Stimulated activated CD8-positive, alpha-beta memory T cell treated with anti-CD3 and anti-CD28 coated beads, Interleukin-12 subunit alpha, Interleukin-12 subunit beta, amount 100 ng/mL, for 1 hour (primary cell): ENCODE measurements around the gene CRACR2A.

Experiments
- DNase-seq: peaks from one replicate; pipeline ENCODE4 v3.0.0-alpha.2; 2020; ENCODE audit warnings: low read depth

The CRACR2A gene

DNA sequence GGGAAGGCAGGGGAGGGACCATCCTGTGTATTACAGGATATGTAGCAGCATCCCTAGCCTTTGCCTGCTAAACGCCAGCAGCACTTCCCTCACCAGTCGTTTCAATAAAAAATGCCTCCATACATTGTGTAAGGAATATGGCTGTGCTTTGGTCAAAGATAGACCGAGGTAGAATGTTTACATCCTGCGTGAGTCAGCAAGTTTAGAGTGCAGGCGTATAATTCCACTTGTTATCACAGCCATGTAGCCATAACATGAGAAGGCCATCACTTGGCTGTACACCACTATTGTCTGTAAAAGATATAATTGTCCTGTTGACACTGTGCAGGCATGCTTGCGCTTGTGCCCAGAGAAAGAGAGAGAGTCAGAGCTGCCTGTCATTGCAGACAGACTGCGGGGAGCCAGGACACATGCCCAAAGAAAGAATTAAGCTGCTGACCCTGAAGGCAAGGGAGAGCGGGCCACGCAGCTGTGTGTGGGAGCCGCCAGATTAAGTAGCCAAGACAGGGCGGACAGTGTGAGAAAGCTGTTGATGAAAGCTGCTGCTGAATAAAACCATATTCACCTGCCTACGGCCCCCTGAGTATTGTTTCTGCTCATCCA, 68.4 kb downstream of the CRACR2A start:
- DNase-seq, result no peak

DNA sequence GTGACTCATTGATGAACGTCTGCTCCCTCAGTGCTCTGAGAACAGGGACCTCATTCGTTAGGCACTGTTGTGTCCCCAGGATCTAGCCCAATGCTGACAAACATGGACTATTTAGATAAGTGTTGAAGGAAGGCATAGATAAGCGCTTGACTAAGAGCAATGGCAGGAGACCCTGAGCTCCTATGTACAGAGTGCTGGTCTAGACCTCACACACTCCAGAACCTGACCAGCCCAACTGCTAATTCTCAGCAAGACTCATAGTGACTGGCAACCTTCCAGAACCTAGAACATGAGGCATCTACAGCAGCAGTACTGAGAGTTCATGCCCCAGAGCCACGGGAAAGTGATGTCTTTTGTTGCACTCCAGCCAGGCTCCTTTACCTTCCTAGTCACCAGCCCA, 69.2 kb downstream of the CRACR2A start:
- DNase-seq, result no peak

DNA sequence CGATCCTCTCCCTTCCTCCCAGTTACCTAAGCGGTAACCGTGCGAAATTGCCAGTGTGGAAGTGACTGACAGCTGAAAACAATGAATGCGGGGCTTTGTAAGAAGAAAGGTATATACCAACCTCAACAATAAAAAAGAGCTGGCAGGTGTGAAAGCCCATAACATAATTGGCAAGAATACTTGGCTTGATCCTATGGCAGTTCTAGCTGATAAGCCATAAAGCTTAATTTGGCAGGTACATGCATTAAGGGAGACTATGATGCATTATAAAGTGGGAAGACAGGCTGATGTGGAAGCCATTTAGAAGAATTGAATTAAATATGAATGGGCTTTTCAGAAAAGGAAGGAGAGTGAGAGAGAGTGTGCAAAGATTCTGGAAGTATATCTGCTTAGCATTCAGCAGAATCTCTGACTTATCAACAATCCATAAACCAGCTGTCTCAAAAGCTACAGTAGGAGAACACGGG, 71.3 kb downstream of the CRACR2A start:
- no peak for DNase-seq

GRCh38 chr12:3680919-3681594, 71.9 kb downstream of the CRACR2A start:
- no peak for DNase-seq

- DNase-seq, result no peak
These were observed 73.1 kb downstream of the CRACR2A start for GRCh38 chr12:3679831-3680230.

- no peak for DNase-seq
These were observed 75.3 kb downstream of the CRACR2A start for GRCh38 chr12:3677609-3678008.

DNA sequence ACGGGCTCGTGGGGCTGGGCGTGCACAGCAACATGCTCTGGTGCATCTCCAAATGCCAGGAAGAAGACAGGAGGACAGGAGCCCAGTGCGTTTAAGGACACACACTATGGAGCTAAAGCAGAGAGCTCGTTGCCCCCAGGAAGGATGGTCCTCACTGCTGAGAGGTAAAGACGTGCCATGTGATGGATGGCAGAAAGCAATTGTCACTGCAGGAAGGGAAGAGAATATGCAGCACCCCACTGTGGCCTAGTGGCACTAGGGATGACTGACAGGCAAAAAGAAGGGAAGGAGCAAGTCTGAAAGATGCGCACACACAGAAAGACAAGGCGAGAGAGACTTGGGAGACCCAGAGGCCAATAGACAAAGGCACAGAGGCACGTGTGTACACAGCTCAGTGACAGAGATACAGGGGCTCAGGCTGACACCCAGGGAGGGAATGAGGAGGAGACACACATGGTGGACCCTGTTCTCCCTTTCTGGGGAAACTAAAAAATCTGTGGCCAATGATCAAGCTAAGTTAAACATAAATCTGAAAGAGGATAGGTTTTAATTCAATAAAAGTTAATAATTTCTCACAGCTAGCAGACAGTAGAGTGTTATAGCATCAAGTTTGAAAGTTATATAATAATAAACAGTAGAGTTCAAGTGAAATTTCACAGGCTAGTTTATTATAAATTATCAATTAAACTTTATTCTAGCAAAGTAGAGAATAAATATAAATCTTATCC, 78.8 kb downstream of the CRACR2A start:
- DNase-seq, result no peak

DNA sequence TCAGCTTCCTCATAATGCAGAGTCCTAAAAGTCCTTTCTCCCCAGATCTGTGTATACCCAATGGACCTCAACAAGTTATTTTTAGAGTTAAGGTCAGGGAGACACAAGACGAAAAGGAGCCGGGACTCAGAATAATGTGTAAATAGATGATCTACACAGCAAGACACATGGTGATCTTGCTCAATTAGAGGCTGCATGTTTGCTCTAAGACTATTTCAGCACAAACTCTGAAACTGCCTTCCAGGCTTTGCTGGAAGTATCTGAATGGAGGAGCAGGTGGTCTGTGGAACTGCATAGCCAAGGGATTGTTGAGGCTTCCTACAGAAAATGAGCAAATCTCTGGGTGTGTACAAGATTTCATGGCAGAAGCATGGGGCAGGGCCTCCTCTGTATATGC, 80.8 kb downstream of the CRACR2A start:
- DNase-seq, result no peak

DNA sequence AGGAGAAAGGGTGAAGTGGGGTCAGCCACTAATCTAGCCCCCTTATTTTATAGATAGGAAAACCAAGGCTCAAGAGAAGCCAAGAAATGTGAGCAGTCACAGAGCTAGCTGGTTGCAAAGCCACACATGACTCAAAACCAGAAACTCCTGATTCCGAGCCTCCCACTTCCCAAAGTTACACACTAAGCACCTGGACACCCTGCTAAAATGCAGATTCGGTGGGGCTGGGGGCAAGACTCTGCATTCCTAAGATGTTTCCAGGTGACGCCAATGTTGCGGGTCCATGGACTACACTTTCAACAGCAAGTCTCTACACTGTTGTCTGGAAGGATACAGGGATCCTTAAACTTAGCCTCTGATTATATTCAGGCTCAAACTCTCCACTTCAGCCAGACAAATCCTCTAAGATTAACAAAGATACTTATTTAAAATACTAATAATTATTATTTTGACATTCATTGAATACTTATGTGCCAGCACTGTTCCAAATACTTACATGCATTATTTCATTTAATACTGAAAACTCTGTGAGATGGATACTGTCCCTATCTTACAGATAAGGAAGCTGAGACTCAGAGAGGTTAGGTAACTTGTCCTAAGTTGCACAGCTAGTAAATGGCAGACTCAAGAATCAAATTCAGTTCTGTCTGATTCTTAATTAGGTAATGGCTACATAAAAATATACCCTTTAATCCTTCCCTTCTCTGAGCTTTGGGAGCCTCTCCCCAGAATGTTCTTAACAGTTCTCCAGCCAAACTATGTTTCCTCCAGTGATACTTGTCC, 81.4 kb downstream of the CRACR2A start:
- no peak for DNase-seq

DNA sequence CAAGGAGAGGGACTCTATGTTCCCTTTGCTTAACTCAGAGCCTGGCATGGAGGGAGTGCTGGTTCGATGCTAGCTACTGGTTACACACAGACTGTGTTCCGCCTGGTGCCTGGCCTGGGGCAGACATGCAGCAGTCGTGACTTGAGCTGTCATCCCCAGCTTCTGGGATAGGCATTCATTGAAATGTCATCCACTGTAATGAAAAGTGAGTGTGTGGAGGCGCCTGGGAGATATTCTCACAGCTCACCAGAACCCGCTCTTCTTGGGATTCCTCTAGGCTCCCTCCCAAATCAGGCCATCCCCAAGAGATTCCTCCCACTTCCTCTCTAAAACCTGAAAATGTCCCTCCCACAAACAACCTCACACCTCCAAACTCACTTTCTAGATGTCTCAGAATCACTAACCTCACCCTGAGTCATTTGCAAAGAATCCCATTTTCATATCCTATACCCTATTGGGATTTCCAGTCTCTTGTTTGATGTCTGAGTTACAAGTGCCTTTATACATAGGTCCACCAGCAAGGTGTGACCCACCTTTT, 82.8 kb downstream of the CRACR2A start:
- DNase-seq, result no peak

DNA sequence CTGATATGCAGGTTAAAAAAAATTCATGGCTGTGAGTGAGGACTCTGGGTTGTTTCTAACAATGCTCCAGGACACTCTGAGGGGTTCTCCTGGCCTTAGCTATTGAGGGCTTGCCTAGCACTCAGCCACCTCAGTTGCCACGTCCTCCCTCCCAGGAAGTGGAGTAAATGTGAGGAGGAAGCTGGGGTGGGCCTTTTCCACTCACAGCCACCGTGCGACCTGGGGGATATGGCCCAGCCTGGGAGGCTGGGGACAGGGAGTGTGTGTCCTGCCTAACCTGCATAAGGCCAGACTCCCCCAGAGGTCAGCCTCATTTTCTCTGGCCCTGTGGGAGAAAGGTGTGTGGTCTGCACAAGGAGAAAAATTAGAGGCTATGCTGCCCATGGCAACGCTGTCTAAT, 83.3 kb downstream of the CRACR2A start:
- DNase-seq, result no peak

DNA sequence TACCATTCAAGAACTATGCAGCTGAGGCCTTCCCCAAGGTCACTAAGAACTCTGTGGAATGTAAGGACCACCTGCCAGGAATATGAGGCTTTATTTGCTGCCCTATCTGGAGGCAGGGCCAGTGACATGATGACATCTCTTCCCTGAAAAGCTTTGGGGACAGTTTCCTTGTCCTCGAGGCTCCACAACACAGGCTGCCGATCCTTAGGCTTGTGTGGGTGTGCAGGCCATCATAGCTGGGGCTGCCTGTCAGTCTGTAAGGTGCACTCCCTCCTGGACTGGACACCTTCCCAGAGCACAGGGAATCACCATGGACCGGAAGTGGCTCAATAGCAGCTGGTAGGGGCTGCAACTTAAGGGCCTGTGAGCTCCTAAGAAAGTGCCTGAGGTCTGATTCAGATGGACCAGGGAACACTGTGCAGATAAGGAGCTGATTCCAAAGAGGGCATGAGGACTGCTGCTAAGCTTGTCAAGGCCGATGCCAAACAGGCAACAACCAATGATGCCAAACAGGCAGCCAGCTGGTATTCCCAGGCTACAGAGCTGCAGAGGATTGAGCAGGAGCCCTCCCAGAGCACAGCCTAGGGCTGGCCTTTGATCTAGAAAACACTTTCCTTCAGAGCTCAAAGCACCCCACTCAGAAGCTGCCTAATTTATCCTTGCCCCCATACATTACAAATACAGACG, 84.3 kb downstream of the CRACR2A start:
- no peak for DNase-seq

- no peak for DNase-seq
These were observed 85.4 kb downstream of the CRACR2A start for GRCh38 chr12:3667485-3667884.

DNA sequence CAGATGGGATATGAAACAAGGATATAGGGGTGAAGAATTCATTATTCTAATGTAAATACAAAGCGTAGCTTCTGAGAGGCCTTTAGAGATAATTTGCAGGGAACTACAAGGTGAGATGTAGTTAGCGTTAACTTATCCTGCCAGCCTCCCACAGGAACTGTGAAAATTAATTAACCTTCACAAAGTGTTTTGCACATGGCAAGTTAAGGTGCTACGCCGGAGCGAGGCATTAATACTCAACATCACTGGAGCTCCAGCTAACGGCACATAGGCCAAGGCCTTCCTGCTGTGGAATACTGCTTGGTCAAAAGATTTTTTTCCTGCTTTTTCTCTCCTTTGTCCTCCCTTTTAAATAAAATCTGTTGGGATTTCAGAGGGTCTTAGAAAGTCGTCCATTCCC, 86.5 kb downstream of the CRACR2A start:
- DNase-seq, result no peak

GRCh38 chr12:3662521-3662921, 90.4 kb downstream of the CRACR2A start:
- DNase-seq, result no peak

- DNase-seq, result no peak
These were observed 91.9 kb downstream of the CRACR2A start for GRCh38 chr12:3661028-3661427.

DNA sequence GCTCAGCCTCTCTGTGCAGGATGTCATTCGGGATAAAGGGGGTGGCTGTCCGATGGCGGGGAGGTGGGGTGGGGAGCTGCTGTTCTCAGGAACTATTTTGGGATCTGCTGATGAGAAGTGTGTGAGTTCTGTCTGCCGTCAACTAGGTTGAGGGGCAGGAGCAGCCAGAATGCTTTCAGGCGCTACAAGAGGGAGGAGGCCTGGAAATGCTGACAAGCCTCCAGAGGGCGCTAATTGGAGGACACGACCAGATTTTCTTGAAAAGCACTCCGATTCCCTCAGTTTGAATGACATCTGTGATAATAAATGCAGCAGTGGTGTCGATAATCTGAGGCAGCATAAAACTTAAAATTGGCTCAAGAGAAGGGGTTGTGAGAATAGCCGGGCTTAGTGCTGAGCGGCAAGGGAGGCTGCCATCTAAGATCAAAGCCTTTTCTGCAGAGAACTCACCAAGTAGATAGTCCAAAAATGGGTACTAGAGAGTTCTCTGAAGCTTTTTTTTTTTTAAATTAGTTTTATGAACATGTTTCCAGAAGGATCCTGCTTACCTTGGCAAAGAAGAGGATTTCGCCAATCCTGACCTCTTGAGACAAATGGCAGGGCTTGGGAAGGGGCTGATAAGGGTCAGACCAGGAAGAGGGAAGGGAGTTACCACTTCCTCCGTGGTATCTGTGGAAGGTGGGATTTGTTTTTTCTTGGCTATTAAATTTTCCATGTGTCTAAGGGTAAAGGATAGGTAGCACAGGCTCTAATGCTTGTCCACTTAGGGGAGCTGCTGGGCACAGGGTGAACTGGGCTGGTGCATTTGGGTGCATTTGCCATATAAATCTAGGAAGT, 94.4 kb downstream of the CRACR2A start:
- DNase-seq, result no peak

- no peak for DNase-seq
These were observed 95.8 kb downstream of the CRACR2A start for GRCh38 chr12:3656946-3657622.

- DNase-seq, result no peak
These were observed 97.5 kb downstream of the CRACR2A start for GRCh38 chr12:3655328-3655900.
